ENCODE results near the gene RHBDL3. TPM values are rescaled to one million over a fixed set of nuclear protein-coding genes. Genes with fewer than 3 reads are reported as not detected.

RHBDL3 gene
- total and polyA plus RNA-seq, 4 donors = 0.02 to 0.17 (median 0.05) TPM; not detected in 1

DNA sequence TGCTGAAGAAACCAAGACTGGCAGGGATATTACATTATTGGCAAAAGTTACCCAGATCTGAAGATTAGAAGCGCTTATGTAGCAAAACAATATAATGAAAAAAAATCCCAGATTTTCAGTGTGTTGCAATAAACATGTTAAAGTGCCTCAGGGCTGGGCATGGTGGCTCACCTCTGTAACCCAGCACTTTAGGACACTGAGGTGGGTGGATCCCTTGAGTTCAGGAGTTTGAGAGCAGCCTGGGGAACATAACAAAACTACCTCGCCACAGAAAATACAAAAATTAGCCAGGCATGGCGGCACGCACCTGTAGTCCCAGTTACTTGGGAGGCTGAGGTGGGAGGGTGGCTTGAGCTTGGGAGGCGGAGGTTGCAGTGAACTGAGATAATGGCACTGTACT is 91.1 kb downstream of the RHBDL3 start:
- DNase-seq (ENCODE audit: low spot score) = no peak
- Histone ChIP-seq H3K27ac (ENCODE audit: low read depth in 1 of 2, low read length in 2 of 2) (no peak overlapping the region), H3K4me3 (ENCODE audit: low read depth in 1 of 3, low read length in 3 of 3) (no peak overlapping the region), H3K36me3 (ENCODE audit: control insufficient read depth in 4 of 4, insufficient read depth in 3 of 4, low read depth in 1 of 4, low read length in 3 of 4) (peaks cover 17 to 53% (median 39%) of the 10 kb centered on the region in 4 donors), H3K9me3 (ENCODE audit: control insufficient read depth in 4 of 4, low read length in 3 of 4) (no peaks in the 10 kb centered on the region), H3K9ac (ENCODE audit: low read depth in 1 of 2, low read length in 2 of 2) (no peak overlapping the region), H3K4me1 (ENCODE audit: control insufficient read depth in 4 of 4, insufficient read depth in 4 of 4, low read length in 3 of 4) (peaks cover 5 to 41% (median 14%) of the 10 kb centered on the region in 4 donors), H3K27me3 (ENCODE audit: control insufficient read depth in 4 of 4, insufficient read depth in 4 of 4, low read length in 3 of 4) (no peaks in the 10 kb centered on the region)
- TF ChIP-seq FOXA1 (IDR thresholded peaks at IDR 0.05) (no peak), TAF1 (conservative IDR thresholded peaks at IDR 0.05) (no peak), SP1 (IDR thresholded peaks at IDR 0.05) (no peak), RAD21 (IDR thresholded peaks at IDR 0.05) (no peak), HNF4G (IDR thresholded peaks at IDR 0.05) (no peak), HNF4A (conservative IDR thresholded peaks at IDR 0.05) (no peak), NR2F2 (IDR thresholded peaks at IDR 0.05) (no peak), YY1 (IDR thresholded peaks at IDR 0.05) (no peak), GABPA (IDR thresholded peaks at IDR 0.05 in 1 of 2, conservative IDR thresholded peaks at IDR 0.05 in 1 of 2) (no peak)
- TF ChIP-seq, protein P1, sequence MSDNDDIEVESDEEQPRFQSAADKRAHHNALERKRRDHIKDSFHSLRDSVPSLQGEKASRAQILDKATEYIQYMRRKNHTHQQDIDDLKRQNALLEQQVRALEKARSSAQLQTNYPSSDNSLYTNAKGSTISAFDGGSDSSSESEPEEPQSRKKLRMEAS (IDR thresholded peaks at IDR 0.05) = no peak
- TF ChIP-seq, protein P2, sequence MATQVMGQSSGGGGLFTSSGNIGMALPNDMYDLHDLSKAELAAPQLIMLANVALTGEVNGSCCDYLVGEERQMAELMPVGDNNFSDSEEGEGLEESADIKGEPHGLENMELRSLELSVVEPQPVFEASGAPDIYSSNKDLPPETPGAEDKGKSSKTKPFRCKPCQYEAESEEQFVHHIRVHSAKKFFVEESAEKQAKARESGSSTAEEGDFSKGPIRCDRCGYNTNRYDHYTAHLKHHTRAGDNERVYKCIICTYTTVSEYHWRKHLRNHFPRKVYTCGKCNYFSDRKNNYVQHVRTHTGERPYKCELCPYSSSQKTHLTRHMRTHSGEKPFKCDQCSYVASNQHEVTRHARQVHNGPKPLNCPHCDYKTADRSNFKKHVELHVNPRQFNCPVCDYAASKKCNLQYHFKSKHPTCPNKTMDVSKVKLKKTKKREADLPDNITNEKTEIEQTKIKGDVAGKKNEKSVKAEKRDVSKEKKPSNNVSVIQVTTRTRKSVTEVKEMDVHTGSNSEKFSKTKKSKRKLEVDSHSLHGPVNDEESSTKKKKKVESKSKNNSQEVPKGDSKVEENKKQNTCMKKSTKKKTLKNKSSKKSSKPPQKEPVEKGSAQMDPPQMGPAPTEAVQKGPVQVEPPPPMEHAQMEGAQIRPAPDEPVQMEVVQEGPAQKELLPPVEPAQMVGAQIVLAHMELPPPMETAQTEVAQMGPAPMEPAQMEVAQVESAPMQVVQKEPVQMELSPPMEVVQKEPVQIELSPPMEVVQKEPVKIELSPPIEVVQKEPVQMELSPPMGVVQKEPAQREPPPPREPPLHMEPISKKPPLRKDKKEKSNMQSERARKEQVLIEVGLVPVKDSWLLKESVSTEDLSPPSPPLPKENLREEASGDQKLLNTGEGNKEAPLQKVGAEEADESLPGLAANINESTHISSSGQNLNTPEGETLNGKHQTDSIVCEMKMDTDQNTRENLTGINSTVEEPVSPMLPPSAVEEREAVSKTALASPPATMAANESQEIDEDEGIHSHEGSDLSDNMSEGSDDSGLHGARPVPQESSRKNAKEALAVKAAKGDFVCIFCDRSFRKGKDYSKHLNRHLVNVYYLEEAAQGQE (IDR thresholded peaks at IDR 0.05) = no peak
- TF ChIP-seq, protein P3, sequence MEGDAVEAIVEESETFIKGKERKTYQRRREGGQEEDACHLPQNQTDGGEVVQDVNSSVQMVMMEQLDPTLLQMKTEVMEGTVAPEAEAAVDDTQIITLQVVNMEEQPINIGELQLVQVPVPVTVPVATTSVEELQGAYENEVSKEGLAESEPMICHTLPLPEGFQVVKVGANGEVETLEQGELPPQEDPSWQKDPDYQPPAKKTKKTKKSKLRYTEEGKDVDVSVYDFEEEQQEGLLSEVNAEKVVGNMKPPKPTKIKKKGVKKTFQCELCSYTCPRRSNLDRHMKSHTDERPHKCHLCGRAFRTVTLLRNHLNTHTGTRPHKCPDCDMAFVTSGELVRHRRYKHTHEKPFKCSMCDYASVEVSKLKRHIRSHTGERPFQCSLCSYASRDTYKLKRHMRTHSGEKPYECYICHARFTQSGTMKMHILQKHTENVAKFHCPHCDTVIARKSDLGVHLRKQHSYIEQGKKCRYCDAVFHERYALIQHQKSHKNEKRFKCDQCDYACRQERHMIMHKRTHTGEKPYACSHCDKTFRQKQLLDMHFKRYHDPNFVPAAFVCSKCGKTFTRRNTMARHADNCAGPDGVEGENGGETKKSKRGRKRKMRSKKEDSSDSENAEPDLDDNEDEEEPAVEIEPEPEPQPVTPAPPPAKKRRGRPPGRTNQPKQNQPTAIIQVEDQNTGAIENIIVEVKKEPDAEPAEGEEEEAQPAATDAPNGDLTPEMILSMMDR (IDR thresholded peaks at IDR 0.05; ENCODE audit: low read depth, low read length, missing input control) = no peak
- WGBS = 94% methylated on average over 5 of the region's 5 CpGs

DNA sequence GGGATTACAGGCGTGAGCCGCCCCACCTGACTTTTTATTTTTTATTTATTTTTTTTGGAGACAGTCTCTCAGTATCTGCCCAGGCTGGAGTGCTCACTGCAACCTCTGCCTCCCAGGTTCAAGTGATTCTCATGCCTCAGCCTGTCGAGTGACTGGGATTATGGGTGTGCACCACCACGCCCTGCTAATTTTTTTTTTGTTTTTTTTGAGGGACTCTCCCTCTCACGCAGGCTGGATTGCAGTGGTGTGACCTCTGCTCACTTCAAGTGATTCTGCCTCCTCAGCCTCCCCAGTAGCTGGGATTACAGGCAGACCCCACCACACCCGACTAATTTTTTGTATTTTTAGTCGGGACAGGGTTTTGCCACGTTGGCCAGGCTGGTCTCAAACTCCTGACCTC is 92.0 kb downstream of the RHBDL3 start:
- TF ChIP-seq, protein P1 (IDR thresholded peaks at IDR 0.05) = no peak
- no peak for TF ChIP-seq SP1 (IDR thresholded peaks at IDR 0.05)
- H3K9me3 ChIP-seq (ENCODE audit: control insufficient read depth in 4 of 4, low read length in 3 of 4) = no peaks in the 10 kb centered on the region
- H3K36me3 ChIP-seq (ENCODE audit: control insufficient read depth in 4 of 4, insufficient read depth in 3 of 4, low read depth in 1 of 4, low read length in 3 of 4) = peaks cover 18 to 58% (median 45%) of the 10 kb centered on the region in 4 donors
- no peak overlapping the region for H3K27ac ChIP-seq (ENCODE audit: low read depth in 1 of 2, low read length in 2 of 2)
- WGBS = 86% methylated on average over 8 of the region's 8 CpGs
- no peaks in the 10 kb centered on the region for H3K27me3 ChIP-seq (ENCODE audit: control insufficient read depth in 4 of 4, insufficient read depth in 4 of 4, low read length in 3 of 4)
- no peak for DNase-seq (ENCODE audit: low spot score)
- no peak overlapping the region for H3K9ac ChIP-seq (ENCODE audit: low read depth in 1 of 2, low read length in 2 of 2)
- H3K4me1 ChIP-seq (ENCODE audit: control insufficient read depth in 4 of 4, insufficient read depth in 4 of 4, low read length in 3 of 4) = peaks cover 3 to 34% (median 9%) of the 10 kb centered on the region in 4 donors
- H3K4me3 ChIP-seq (ENCODE audit: low read depth in 1 of 3, low read length in 3 of 3) = no peak overlapping the region

DNA sequence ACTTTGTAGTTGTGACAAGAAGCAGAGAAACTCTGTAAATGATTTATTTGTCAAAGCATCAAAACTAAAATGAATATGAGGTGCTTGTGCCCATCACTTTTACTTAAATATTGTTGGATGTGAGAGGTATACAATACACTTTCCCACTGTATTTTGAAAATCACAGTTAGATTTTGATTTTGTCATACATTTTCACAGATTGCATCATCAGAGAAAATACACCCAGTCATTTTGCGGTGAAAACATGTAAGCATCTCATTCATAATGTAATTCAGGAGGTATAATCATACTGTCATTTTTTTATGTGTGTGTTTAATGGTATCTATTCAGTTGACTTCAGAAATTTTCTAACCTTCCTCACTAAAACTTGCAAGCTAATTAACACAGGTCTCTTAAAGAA is 95.6 kb downstream of the RHBDL3 start:
- peaks cover 16 to 73% (median 68%) of the 10 kb centered on the region in 4 donors for H3K36me3 ChIP-seq (ENCODE audit: control insufficient read depth in 4 of 4, insufficient read depth in 3 of 4, low read depth in 1 of 4, low read length in 3 of 4)
- no peak overlapping the region for H3K27ac ChIP-seq (ENCODE audit: low read depth in 1 of 2, low read length in 2 of 2)
- H3K27me3 ChIP-seq (ENCODE audit: control insufficient read depth in 4 of 4, insufficient read depth in 4 of 4, low read length in 3 of 4) = no peaks in the 10 kb centered on the region
- no peaks in the 10 kb centered on the region for H3K9me3 ChIP-seq (ENCODE audit: control insufficient read depth in 4 of 4, low read length in 3 of 4)
- no peak overlapping the region for H3K9ac ChIP-seq (ENCODE audit: low read depth in 1 of 2, low read length in 2 of 2)
- 98% methylated on average over 1 of the region's 1 CpG for WGBS
- no peak overlapping the region for H3K4me3 ChIP-seq (ENCODE audit: low read depth in 1 of 3, low read length in 3 of 3)
- no peak for DNase-seq (ENCODE audit: low spot score)
- H3K4me1 ChIP-seq (ENCODE audit: control insufficient read depth in 4 of 4, insufficient read depth in 4 of 4, low read length in 3 of 4) = peaks cover 0 to 2% (median under 1%) of the 10 kb centered on the region in 4 donors
- TF ChIP-seq TAF1 (conservative IDR thresholded peaks at IDR 0.05) = no peak
- TF ChIP-seq RAD21 (IDR thresholded peaks at IDR 0.05) = no peak
- TF ChIP-seq, protein P2 (IDR thresholded peaks at IDR 0.05) = no peak
- TF ChIP-seq RXRA (IDR thresholded peaks at IDR 0.05) = no peak
- TF ChIP-seq SP1 (IDR thresholded peaks at IDR 0.05) = no peak
- no peak for TF ChIP-seq GABPA (IDR thresholded peaks at IDR 0.05 in 1 of 2, conservative IDR thresholded peaks at IDR 0.05 in 1 of 2)
- TF ChIP-seq FOXA2 (IDR thresholded peaks at IDR 0.05) = no peak
- TF ChIP-seq, protein P3 (IDR thresholded peaks at IDR 0.05; ENCODE audit: low read depth, low read length, missing input control) = no peak
- TF ChIP-seq, protein P4, sequence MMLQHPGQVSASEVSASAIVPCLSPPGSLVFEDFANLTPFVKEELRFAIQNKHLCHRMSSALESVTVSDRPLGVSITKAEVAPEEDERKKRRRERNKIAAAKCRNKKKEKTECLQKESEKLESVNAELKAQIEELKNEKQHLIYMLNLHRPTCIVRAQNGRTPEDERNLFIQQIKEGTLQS (IDR thresholded peaks at IDR 0.05) = no peak
